Measurements from ENCODE around the gene BRD9.
"Not testable (repeated sequence)": the region's sequence is repeated elsewhere in the genome, so short reads cannot be mapped to it uniquely, and the experiment has no call there.

The BRD9 gene

GRCh38 chr5:854217-854616 is 38.4 kb downstream of the BRD9 start:
- H3K36me3 ChIP-seq: no peaks in the 10 kb centered on the region
- no peak for DNase-seq
- peaks cover 19% of the 10 kb centered on the region for H3K27me3 ChIP-seq
- peaks cover 12% of the 10 kb centered on the region for H3K4me1 ChIP-seq
- TF ChIP-seq CTCF (IDR thresholded peaks at IDR 0.05; ENCODE audit: low read depth, low read length): no peak
- no peaks in the 10 kb centered on the region for H3K9me3 ChIP-seq
- H3K4me3 ChIP-seq (ENCODE audit: low read depth, low read length): no peak overlapping the region

- not testable (repeated sequence) for DNase-seq; H3K4me3 ChIP-seq (ENCODE audit: low read depth, low read length)
- H3K27me3 ChIP-seq: peaks cover 19% of the 10 kb centered on the region
Measured at GRCh38 chr5:853416-854090, 39.0 kb downstream of the BRD9 start.

GRCh38 chr5:852431-853401 is 39.9 kb downstream of the BRD9 start:
- Histone ChIP-seq H3K9me3 (no peaks in the 10 kb centered on the region), H3K36me3 (no peaks in the 10 kb centered on the region), H3K4me1 (peaks cover 12% of the 10 kb centered on the region), H3K4me3 (ENCODE audit: low read depth, low read length) (no peak overlapping the region), H3K27me3 (peaks cover 19% of the 10 kb centered on the region)
- no peak for TF ChIP-seq CTCF (IDR thresholded peaks at IDR 0.05; ENCODE audit: low read depth, low read length)
- no peak for DNase-seq

More at GRCh38 chr5:853416-854090, 39.0 kb downstream of the BRD9 start:
- H3K4me1 ChIP-seq: peaks cover 12% of the 10 kb centered on the region
- not testable (repeated sequence) for H3K9me3 ChIP-seq, H3K36me3 ChIP-seq

- no peak for DNase-seq
- no peak for TF ChIP-seq CTCF (IDR thresholded peaks at IDR 0.05; ENCODE audit: low read depth, low read length)
- no peaks in the 10 kb centered on the region for H3K36me3 ChIP-seq
- H3K4me1 ChIP-seq: peaks cover 9% of the 10 kb centered on the region
- no peak overlapping the region for H3K4me3 ChIP-seq (ENCODE audit: low read depth, low read length)
- peaks cover 19% of the 10 kb centered on the region for H3K27me3 ChIP-seq
- no peaks in the 10 kb centered on the region for H3K9me3 ChIP-seq
Measured at GRCh38 chr5:852018-852417, 40.6 kb downstream of the BRD9 start.

DNA sequence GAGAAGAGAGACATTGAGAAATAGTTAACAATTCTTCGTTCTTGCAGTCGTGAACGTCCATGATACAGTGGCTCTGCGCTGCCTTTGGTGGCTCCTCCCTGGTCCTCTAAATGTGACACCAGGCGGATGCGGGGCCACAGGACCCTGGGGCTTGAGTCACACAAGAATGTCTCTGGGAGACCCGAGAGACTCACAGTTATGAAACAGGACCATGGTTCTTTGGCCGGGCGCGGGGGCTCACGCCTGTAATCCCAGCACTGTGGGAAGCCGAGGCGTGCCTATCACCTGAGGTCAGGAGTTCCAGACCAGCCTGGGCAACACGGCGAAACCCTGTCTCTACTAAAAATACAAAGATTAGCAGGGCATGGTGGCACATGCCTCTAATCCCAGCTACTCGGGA is 41.0 kb downstream of the BRD9 start:
- no peak for TF ChIP-seq CTCF (IDR thresholded peaks at IDR 0.05; ENCODE audit: low read depth, low read length)

GRCh38 chr5:851076-851475 is 41.5 kb downstream of the BRD9 start:
- peak overlapping the region; percentile 53 for H3K4me3 ChIP-seq (ENCODE audit: low read depth, low read length)
- peaks cover 7% of the 10 kb centered on the region for H3K4me1 ChIP-seq
- no peaks in the 10 kb centered on the region for H3K36me3 ChIP-seq
- no peaks in the 10 kb centered on the region for H3K9me3 ChIP-seq
- DNase-seq: no peak
- peaks cover 19% of the 10 kb centered on the region for H3K27me3 ChIP-seq
- no peak for TF ChIP-seq CTCF (IDR thresholded peaks at IDR 0.05; ENCODE audit: low read depth, low read length)

More for the DNA sequence above, 41.0 kb downstream of the BRD9 start:
- Histone ChIP-seq H3K4me3 (ENCODE audit: low read depth, low read length) (no peak overlapping the region), H3K4me1 (peaks cover 7% of the 10 kb centered on the region), H3K9me3 (no peaks in the 10 kb centered on the region), H3K27me3 (peaks cover 19% of the 10 kb centered on the region), H3K36me3 (no peaks in the 10 kb centered on the region)
- DNase-seq: no peak

All from BE2C (cell line).